Purkinje cell (primary cell): ENCODE measurements around the gene CCDC14. TPM values are rescaled to one million over a fixed set of nuclear protein-coding genes. Genes with fewer than 3 reads are reported as not detected.

Source experiments
- polyA plus RNA-seq: library from polyadenylated mRNA; unstranded; fragments of >200 nt; fragmentation: Nextera tagmentation; gene quantifications from 2 replicates; pipeline ENCODE4 v1.2.1, GENCODE V29; 2014

CCDC14 gene
- 24.3 and 27.8 TPM in 2 replicates for polyA plus RNA-seq

GRCh38 chr3:123960781-123961507 lies at the start of gene CCDC14:
TSS of gene CCDC14 (minus strand) at chr3:123961229. CDS start at chr3:123961173, 56 bp downstream.

GRCh38 chr3:123991730-123992588 lies 30.9 kb upstream of the CCDC14 start, which contains the start of gene ROPN1:
TSS of gene ROPN1 (minus strand) at chr3:123992124. CDS start at chr3:123980481, 11,643 bp downstream.

GRCh38 chr3:123884203-123884831 lies 76.7 kb downstream of the CCDC14 start, which contains the start of gene MYLK:
TSS of gene MYLK (minus strand) at chr3:123884332. CDS start at chr3:123793841, 90,491 bp downstream.

Other genes with a start within 250 kb of the CCDC14 start
- gene MYLK, start 76.9 kb downstream of the CCDC14 start, polyA plus RNA-seq: 5.7 and 7.8 TPM in 2 replicates
- gene ROPN1, start 30.9 kb upstream of the CCDC14 start, polyA plus RNA-seq: 2.9 TPM in 1 of 2 replicates, not detected in the other
- 160 and 179 TPM in 2 replicates for gene KALRN, start 72.1 kb upstream of the CCDC14 start, polyA plus RNA-seq